DND-41 (cell line): ENCODE measurements around the gene AHCYL1.

Experiments
- EZH2 ChIP-seq: IDR thresholded peaks from 3 replicates; pipeline ENCODE4 v1.6.1; 2012; ENCODE audit warnings: borderline replicate concordance, low read depth, mild to moderate bottlenecking, moderate library complexity, low read length, inconsistent platforms; ENCODE audit not compliant: severe bottlenecking
- TF ChIP-seq, protein P1 (sequence below): IDR thresholded peaks from 2 replicates; pipeline ENCODE4 v1.5.1; 2012; ENCODE audit warnings: borderline replicate concordance, low read length, moderate library complexity, mild to moderate bottlenecking; ENCODE audit not compliant: poor library complexity, severe bottlenecking; ENCODE audit errors: extremely low read depth

DNA sequence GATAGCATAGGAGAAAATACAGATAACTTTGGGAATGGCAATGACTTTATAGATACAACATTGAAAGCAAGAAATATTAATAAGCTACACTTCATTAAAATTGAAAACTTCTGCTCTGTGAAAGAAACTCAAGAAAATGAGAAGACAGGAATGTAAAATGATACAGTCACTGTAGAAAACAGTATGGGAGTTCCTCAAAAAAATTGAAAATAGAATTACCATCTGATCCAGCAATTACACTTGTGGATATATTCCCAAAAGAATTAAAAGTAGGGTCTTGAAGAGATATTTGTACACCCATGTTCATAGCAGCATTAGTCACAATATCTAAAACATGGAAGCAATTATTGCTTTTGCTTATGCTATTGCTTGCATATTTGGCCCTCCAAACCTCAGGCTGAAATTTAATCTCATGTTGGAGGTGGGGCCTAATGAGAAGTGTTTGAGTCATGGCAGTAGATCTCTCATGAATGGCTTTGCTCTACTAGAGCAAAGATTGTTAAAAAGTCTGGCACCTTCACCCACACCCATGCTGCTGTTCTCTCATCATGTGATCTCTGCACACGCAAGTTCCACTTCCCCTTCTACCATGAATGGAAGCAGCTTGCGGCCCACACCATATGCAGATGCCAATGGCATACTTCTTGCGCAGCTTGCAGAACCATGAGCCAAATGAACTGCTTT lies 15.3 kb upstream of the AHCYL1 start:
- TF ChIP-seq, protein P1, sequence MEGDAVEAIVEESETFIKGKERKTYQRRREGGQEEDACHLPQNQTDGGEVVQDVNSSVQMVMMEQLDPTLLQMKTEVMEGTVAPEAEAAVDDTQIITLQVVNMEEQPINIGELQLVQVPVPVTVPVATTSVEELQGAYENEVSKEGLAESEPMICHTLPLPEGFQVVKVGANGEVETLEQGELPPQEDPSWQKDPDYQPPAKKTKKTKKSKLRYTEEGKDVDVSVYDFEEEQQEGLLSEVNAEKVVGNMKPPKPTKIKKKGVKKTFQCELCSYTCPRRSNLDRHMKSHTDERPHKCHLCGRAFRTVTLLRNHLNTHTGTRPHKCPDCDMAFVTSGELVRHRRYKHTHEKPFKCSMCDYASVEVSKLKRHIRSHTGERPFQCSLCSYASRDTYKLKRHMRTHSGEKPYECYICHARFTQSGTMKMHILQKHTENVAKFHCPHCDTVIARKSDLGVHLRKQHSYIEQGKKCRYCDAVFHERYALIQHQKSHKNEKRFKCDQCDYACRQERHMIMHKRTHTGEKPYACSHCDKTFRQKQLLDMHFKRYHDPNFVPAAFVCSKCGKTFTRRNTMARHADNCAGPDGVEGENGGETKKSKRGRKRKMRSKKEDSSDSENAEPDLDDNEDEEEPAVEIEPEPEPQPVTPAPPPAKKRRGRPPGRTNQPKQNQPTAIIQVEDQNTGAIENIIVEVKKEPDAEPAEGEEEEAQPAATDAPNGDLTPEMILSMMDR: no peak
- no peak for TF ChIP-seq EZH2
